ENCODE data around the gene TRIM65.
"Not testable (repeated sequence)": the region's sequence is repeated elsewhere in the genome, so short reads cannot be mapped to it uniquely, and the experiment has no call there.

The TRIM65 gene

GRCh38 chr17:75854101-75854748 lies 42.5 kb downstream of the TRIM65 start:
- DNase-seq (ENCODE audit: low read depth in 2 of 2), result no peak

- no peak for DNase-seq (ENCODE audit: low read depth in 2 of 2)
Measured at GRCh38 chr17:75853433-75853832, 43.3 kb downstream of the TRIM65 start.

- not testable (repeated sequence) for DNase-seq (ENCODE audit: low read depth in 2 of 2)
Measured at GRCh38 chr17:75851693-75851991, 45.1 kb downstream of the TRIM65 start.

- DNase-seq (ENCODE audit: low read depth in 2 of 2), result no peak
Measured at GRCh38 chr17:75850928-75851692, 45.6 kb downstream of the TRIM65 start.

GRCh38 chr17:75849724-75850123 lies 47.0 kb downstream of the TRIM65 start:
- no peak for DNase-seq (ENCODE audit: low read depth in 2 of 2)

- no peak for DNase-seq (ENCODE audit: low read depth in 2 of 2)
Measured at GRCh38 chr17:75849279-75849646, 47.5 kb downstream of the TRIM65 start.

GRCh38 chr17:75848523-75849278 lies 48.0 kb downstream of the TRIM65 start:
- peak; percentile 62 to 71 for DNase-seq (ENCODE audit: low read depth in 2 of 2)

GRCh38 chr17:75847614-75848522 lies 48.9 kb downstream of the TRIM65 start:
- DNase-seq (ENCODE audit: low read depth in 2 of 2), result no peak

- no peak for DNase-seq (ENCODE audit: low read depth in 2 of 2)
Measured at GRCh38 chr17:75846692-75847613, 49.8 kb downstream of the TRIM65 start.

- no peak for DNase-seq (ENCODE audit: low read depth in 2 of 2)
Measured at GRCh38 chr17:75845933-75846691, 50.6 kb downstream of the TRIM65 start.

GRCh38 chr17:75845058-75845711 lies 51.6 kb downstream of the TRIM65 start:
- DNase-seq (ENCODE audit: low read depth in 2 of 2), result no peak

GRCh38 chr17:75844530-75845057 lies 52.2 kb downstream of the TRIM65 start:
- DNase-seq (ENCODE audit: low read depth in 2 of 2), result no peak

- DNase-seq (ENCODE audit: low read depth in 2 of 2), result no peak
Measured at GRCh38 chr17:75843577-75844529, 52.9 kb downstream of the TRIM65 start, which contains the start of gene UNC13D. TSS of gene UNC13D (minus strand) at chr17:75844404. CDS start at chr17:75844337, 67 bp downstream.

GRCh38 chr17:75842963-75843576 lies 53.7 kb downstream of the TRIM65 start:
- DNase-seq (ENCODE audit: low read depth in 2 of 2), result no peak

GRCh38 chr17:75842411-75842810 lies 54.3 kb downstream of the TRIM65 start:
- DNase-seq (ENCODE audit: low read depth in 2 of 2), result no peak

GRCh38 chr17:75840799-75841164 lies 56.0 kb downstream of the TRIM65 start:
- no peak for DNase-seq (ENCODE audit: low read depth in 2 of 2)
